GM21360 (cell line): ENCODE results near the gene SDC4.

Source experiments
- ATAC-seq: cut with Tn5 transposase; IDR thresholded peaks from one replicate; pipeline ENCODE4 v1.9.1; 2021; ENCODE audit warnings: mild to moderate bottlenecking, moderate library complexity; ENCODE audit not compliant: unreplicated experiment

SDC4 gene

DNA sequence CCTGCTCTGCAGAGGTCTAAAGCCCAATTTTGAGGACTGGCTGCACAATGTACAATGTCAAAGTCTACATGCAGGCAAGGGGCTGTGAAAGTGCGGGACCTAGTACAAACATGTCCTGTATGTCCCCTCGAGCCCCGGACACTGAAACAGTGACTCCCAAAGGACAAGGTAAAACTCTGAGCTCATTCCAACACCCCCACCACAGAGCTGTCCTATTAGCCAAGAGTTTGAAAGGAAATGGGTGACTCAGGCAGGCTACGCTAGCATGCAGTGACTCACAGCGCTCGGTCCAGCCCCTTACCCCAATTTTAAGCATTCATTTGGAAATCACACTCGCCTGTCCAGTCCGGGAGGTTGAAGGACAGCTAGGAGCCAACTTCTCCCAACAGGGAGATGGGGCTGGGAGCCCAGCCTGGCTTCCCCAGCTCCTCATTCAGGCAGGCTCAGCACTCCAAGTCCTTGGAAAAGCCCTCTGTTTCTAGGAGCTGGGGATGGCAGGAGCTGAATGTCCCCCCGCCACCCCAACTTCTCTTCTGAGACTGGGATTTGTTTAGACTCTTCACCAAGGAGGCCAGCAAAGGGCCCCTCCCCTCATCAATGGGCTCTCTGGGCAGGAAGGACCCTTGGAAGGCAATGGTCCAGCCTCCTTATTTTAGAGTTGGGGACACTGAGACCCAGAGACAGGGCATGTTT is 3.9 kb downstream of the SDC4 start:
- no peak for ATAC-seq

DNA sequence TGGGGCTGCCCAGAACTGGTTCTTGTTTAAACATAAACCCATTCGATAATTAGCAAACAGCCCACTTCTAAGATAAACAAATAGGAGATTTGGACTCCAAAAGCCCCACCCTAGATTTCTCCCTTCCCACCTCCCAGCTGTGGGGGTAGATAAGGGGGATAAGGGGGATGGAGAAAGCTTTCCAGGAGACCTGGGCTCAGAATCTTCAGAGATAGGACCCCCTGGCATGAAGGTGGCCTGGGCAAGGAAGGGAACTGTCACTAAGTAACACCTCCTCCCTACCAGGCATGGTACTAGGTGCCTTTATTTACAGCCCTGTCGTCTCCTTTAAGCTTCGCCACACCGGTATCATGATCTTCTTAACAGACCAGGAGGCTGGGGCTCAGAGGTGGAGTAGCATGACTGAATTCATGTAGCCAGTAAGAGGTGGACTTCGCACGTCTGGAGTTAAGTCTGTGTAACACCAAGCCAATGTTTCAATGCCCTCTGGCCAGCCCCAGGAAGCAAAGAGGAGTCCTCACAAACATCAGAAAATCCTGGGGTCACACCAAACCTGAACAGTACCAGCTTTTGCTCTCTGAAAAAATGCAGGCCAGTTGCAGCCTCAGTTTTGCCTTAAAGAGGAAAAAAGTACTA is 4.6 kb downstream of the SDC4 start:
- ATAC-seq: no peak

DNA sequence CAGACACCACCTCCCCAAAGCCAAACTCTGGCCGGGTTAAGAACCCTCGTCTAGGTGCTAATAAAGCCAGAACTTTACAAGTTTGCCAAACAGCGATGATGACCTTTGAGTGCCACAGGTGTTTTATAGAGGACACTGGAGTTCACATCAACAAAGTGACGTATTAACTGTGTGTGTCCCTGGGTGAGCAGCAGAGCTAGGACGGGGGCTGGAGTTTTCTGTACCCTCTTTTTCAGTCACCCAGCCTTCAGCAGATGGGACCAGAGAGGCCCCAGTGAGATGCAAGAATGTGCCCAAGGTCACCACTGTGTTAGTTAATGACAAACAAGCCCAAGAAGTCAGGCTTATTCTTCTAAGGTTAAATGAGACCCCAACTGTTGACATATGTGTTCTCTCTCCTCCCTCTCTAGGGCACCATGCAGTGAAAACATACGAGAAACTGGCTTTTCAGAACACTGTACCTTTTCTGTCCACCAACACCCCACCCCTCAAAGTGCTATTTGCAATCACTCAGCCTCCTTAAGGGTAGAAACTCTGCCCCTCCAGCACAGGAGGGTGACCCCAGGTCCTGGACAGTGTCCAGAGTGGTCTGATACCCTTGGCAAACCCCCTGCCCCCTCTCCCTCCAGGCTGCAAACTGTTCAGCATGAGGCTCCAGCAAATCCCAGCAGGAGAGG is 5.2 kb downstream of the SDC4 start:
- no peak for ATAC-seq

DNA sequence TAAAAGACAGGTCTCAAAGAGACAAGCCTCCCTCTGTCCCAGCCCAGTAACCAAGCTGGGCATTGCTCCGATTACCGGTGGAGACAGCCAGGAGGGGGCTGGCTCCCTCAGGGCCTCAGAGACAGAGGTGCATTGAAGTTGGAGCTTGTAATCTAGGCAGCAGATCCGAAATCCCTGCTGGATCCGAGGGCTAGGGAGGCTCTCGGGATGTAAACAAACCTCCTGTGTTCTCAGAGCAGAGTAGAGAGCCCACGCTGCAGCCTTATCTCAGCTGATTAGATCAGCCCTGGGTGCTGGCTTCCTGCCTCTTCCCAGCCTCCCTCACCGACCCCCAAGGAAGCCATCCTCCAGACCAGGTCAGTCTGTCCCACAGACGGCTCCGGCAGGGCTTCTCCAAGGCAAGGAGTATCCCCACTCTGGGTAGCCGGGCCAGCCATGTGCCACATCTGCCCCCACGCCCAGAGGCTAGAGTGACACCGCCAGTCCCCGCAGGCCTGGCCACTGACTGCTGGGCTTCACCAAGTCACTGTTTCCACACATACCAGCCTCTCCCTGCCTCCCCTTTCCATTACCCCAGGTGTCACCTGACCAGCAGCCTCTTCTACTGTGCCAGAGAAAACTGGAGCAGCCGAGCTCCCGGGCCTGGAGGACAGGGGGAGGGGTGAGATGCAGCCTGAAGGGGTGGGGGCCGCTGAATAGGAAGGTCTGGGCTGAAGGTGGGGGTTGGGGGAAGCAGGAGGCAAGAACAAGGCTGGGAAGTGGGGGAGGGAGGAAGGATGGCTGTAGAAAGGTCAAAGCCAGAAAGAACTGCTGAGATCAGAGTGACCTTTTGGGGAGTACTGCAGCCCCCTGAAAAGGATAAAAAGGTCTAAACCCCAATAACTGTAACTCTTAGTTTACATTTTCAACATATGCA is 6.0 kb downstream of the SDC4 start:
- ATAC-seq: no peak

DNA sequence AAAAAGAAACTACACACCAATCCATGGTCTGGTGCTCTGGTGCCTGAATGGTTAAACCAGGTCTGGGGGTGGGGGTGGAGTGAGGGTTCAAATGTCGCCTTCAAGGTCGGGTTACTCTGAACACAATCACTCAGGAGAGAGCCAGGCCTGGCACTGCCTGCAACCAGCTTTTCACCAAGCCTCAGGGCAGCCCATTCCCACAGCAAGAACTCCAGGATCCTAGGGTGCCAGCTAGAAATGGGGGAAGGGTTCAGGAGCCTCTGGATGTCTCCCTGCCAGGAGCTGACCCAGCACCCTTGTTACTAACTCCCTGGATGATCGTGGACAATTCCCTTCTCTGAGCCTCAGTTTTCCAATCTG is 6.7 kb downstream of the SDC4 start:
- ATAC-seq: no peak

DNA sequence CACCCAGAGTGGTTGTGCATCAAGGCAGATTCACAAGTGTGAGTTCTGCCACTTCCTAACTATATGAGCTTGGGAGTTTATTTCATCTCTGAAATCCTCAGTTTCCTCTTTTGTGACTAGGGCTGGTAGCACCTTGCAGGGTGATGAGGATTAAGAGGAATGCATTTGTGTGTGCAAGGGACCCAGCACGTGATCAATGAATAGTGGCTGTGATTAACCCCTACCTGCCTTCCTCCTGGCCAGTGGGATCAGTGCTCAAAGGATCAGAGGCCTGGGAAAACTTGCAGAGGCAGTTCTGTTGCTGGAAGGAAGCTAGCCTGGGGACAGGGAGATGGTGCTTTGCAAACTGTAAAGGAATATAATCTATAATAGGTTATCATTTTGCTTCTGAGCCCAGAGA is 7.3 kb downstream of the SDC4 start:
- no peak for ATAC-seq

DNA sequence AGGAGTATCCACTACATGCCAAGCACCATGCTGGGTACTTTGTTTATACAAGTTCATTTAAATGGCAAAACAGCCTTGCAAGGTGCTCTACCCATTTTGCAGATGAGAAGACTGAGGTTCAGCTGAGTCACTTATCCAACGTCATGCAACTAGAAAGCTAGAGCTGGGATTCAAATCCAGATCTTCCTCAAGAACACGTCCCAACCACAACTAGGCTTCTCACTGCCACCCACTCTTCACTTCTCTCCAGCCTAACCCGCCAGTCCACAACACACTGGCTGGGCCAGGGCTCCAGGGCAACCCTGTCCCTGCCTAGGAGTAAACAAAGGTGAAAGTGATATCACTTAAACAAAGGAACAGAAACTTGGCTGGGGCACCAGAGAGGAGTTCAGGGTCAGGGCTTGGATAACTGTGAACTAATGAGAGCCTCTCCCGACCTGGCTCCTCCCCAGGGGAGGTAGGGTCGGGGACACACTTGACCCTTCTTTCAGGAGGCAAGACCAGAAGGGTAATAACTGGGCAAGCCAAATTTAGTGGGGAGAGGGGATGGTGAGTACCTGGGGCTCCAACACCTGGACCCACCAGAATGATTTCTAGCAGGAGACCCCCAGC is 7.9 kb downstream of the SDC4 start:
- ATAC-seq: no peak

DNA sequence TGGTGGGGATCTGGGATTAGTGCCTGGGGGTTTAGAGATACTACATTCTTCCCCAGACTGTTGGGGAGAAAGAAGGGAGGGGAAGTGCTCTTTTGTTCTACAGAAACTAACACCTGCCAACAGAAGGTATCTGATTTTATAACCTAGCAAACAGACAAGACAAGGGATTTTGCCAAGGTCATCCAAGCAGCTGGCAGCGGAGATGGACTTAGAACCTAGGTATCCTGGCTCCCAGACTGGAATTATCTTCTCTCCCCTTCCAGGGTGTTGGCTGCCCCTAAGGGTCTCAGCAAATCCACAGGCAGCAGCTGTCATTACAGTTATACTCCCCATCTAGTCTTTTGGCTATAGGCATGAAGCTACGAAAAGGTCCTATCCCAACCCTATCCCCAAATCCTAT is 8.4 kb downstream of the SDC4 start:
- ATAC-seq: no peak

DNA sequence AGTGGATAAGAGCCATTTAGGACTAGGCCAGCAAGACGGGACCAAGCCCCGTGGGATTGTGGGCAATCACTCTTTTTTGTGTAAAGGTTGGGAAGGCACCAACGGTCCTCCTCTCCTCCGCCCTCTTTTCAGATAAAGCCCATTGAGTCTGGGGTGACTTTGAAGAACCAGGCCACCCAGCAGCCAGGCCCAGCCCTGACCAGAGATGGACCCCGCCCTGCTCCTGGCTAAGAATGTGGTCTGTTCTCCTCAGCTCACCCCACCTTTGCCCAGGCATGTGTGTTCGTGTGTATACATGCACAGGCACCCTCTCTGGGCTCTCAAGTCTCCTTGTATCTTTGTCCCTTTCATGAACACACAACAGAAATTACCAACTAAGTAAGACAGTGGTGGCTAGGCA is 9.1 kb downstream of the SDC4 start:
- no peak for ATAC-seq

DNA sequence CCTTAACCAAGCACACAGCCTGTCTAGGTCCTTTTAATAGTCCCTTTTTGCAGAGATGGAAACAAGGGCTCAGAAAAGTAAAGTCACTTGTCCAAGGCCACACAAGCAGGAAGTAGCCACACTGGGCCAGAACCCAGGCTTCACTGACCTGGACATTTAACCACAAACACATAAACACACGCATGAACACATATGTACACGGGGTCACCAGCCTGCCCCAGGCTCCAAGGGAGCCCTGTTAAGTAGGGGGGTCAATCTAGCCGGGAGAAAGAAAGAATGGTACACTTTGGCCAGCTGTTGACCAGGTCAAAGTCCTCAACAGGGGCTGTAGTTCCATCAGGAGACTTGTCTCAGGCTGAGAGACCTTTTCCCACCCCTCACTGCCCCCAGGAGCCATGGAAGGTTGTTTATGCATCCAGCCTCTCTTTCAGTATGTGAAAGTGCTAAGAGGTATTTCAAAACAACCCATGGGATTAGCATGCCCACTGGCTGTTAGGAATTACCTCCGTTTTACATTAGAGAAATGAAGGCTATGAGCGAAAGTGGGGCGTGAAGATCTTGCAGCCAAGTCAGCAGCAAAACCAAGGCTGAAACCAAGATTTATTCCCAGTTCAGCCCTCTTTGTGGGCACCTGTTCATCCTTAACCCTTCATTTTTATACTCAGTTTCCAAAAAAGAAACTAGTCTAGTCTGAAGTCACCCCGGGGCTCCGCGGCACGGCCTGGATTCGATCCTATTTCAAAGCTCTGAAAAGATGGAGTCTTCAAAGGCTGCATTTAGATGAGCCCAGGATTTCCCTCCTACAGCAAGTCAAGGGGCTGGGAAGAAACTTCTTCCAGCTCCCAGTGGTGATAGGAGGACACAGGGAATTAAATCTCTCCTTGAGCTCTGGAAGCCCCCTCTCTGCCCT is 9.8 kb downstream of the SDC4 start:
- ATAC-seq: no peak

DNA sequence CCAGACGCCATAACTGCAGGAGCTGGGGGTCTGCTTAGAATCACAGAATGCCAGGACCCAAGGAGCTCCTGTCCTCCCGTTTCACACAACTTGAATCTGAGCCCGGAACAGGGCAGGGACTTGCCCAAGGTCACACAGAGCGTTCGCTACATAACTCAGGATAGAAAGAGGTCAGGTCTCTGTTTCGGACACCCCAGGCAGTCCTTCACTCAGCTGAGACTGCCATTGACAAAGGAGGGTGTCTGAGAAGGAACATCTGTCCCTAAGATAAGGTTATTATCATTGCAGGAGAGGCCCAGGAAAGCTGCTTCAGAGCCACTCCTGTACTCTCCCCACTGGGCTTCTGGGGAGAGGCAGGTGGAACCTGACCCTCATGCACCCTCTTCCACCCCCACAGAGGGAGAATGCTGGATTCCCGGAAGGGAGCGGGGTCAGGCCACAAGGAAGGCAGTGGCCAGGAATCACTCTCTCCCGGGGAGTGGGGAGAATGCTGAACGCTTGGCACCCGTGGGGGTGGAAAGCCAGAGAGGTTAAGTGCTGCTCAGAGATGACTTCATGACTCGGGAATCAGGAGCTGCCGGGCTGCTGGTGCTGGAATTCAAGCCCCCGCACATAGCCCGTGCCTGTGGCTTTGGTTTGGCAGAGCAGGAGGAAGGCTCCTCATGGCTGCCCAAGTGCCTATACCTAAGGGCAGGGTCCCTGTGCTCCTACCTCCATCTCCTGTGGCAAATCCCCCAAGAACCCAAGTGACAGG is 10.7 kb downstream of the SDC4 start:
- ATAC-seq: no peak

DNA sequence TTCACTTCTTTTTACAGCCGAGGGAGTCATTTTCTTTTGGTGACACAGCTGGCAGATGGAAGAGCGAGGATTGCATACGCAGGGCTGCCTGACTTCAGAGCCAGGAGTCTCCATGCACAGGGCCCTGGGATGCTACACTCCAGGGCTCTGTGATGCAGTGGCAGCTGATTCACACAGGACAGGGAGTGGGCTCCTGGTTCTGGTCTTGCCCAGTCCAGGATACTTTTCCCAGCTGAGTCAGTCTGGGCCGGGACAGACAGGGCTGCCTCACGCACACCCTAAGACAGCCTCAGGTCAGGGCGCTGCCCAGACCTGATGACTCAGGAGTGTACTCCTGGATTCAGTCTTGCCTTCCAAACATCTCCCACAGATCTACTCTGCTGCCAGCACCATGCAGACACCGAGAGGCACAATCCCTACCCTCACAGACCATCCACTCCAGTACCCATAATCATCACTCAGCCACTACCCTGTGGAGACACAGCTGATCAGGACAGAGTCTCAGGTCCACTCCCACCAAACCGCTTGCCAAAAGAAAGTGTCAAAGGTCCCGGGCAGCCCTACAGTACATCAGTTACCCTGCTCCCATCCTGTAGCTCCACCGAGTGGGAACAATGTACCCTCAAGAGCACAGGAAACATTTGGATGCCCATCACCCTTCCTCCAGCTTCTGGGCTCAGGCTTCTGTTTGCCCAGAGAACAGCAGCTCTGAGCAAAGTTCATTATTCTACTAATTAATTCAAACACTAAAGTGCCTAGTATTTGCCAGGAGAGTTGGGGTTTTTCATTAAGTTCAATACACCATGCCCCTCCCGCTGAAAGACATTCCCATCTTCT is 11.5 kb downstream of the SDC4 start:
- no peak for ATAC-seq

DNA sequence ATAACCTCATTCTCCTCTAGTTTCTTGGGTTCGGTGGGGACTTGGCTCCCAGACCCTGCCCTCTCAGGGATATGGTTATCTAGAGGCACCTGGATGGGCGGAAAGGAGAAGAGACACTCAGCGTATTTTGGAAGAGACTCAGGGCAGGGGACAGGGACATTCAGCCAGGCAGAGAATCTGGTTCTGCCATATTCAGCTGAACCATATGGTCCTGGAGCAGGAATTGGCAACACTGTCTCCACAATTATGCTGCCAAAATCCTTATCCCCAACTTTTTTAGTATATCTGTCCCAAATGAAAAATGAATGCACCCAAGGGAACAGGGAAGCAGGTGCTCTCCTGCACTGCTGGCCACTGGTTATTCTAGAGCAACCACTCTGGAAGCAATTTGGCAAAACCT is 17.7 kb downstream of the SDC4 start:
- ATAC-seq: no peak

DNA sequence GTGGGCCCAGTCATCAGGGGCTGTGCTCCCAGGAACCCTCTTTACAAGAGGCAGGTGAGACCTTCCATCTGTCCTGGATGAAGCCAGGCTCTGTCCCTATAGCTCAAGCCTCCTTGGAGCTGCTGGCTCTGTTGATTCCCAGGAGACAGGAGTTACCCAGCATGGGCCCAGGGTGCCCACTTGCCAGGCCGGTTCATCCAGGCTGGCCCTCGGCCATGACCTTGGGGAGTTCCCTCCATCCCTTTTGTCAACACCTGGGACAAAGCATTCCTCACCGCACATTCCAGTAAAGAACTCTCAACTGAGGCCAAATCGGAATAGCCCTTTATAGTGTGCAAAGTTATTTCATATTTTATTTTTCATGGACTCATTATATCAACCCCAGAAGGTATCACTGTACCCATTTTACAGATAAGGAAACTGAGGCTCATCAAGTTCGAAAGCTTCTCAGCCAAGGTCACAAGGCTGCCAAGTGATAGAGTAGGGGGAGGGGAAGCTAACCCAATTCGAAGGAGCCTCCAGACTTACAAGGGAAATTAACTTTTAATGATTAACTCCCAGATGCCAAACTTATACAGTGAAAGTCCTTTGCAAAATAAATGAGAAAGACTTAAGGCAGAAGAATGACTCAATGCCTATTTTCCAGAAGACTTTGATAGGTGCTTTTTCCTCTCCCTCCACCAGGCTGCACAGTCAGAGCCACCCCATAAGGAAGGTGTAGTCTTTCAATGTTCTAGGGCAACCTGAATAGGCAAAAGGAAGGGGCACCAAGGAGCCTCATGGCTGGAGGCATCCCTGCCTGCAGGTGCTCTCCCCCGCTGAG is 18.5 kb downstream of the SDC4 start:
- ATAC-seq: no peak

DNA sequence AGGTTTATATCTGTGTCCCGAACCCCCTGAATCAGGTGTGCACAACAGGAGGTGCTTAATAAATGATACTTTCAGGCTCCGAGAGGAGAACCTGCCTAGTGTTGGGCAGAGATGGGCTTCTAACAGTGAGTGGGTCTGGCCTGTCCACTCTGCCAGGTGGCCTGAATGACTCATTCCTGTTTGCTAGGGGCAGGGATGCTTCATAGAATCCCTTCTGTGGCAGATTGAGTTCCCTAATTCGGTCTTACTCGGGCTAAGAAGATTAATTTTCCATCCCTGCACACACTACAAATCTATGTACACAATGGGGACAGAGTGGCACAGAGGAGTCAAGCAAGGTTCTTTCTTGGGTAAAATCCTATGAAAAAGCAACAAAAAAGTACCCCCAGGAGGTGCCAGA is 19.8 kb downstream of the SDC4 start:
- no peak for ATAC-seq

DNA sequence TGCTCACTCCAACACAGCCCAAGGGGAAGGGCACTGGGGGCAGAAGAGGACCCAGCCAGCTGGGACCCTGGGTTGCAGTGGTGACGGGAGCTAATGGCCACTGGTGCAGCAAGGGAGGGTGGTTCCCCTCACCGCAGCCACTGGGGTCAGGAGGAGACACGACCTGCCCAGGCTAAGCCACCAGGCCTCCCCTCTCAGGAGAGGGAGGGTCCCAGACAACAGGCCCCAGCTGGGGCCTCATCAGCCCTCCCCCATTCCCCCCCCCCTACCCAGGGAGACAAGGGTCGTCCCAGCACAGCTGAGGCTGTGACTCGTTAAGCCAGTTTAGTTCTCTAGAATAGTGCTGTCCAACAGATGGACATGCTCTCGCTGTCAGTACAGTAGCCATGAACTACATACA is 22.9 kb downstream of the SDC4 start:
- no peak for ATAC-seq

DNA sequence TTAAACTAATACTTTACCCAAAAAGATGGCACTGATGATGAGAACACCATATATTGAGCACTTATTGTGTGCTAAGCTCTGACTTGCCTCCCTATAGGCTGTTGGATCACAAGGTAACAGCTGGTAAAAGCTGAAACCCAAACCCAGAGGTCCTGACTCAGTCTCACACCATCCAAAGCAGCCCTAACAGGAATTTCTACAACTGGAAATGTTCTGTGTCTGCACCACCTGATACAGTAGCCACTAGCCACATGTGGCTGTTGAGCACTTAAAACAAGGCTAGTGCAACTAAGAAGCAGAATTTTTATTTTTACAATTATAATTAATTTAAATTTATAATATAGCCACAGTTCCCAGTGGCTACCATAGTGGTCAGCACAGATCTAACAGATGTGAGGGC is 24.5 kb downstream of the SDC4 start:
- ATAC-seq: no peak
